Transverse colon (tissue), 4 donors: ENCODE measurements around the gene STRA8. TPM values are rescaled to one million over a fixed set of nuclear protein-coding genes. Genes with fewer than 3 reads are reported as not detected.

Experiments
- DNase-seq: peaks from one replicate; pipeline ENCODE4 v3.0.0-alpha.2; 2019
- H3K27ac ChIP-seq, 4 donors: fragments of 200-600 bp; sonication (generic); 2 replicates each; pipeline ENCODE4 v1.5.1; 2016 to 2018; ENCODE audit warnings: inconsistent platforms in 4 of 4
- H3K27me3 ChIP-seq: fragments of 200-600 bp; sonication (generic); 2 replicates; pipeline ENCODE4 v1.5.1; 2017; ENCODE audit warnings: inconsistent platforms
- H3K36me3 ChIP-seq, 4 donors: fragments of 200-600 bp; sonication (generic); 2 replicates each; pipeline ENCODE4 v1.5.1; 2017 to 2019; ENCODE audit warnings: inconsistent platforms in 4 of 4
- H3K4me1 ChIP-seq, 4 donors: fragments of 200-600 bp; sonication (generic); 2 replicates each; pipeline ENCODE4 v1.5.1; 2017 to 2020; ENCODE audit warnings: inconsistent platforms in 4 of 4
- H3K4me3 ChIP-seq, 4 donors: fragments of 200-600 bp; sonication (generic); 1 replicate in 1 of 4; 2 replicates in 3 of 4; pipeline versions ENCODE4 v1.5.1 to v1.6.1; 2017 to 2019; ENCODE audit warnings: inconsistent platforms in 4 of 4
- H3K9me3 ChIP-seq, 2 donors: fragments of 200-600 bp; sonication (generic); 2 replicates each; pipeline ENCODE4 v1.5.1; 2017 to 2019; ENCODE audit warnings: inconsistent platforms in 2 of 2
- EP300 ChIP-seq: sonication (generic); formaldehyde crosslinking; IDR thresholded peaks from one replicate; pipeline ENCODE4 v1.6.1; 2017; ENCODE audit warnings: antibody characterized with exemption, low read depth
- POLR2A ChIP-seq: fragments of 450-650 bp; IDR thresholded peaks from one replicate; pipeline ENCODE4 v1.6.1; 2016; ENCODE audit warnings: antibody characterized with exemption, mild to moderate bottlenecking, moderate library complexity
- POLR2AphosphoS5 ChIP-seq, 3 donors: sonication (generic); formaldehyde crosslinking; IDR thresholded peaks; one replicate each; pipeline ENCODE4 v1.6.1; 2016; ENCODE audit warnings: antibody characterized with exemption in 3 of 3
- WGBS, 2 donors: methylation state at CpG; one replicate each; pipeline ENCODE4 v1.1.5; 2018; ENCODE audit warnings: low coverage in 1 of 2; 5-methylcytosine and 5-hydroxymethylcytosine counted together
- in situ Hi-C, 4 donors: fragments of 200-750 bp; cut with MboI; loops; one replicate each; pipeline versions ENCODE4 v1.15.0 to v1.15.1; 2017; ENCODE audit warnings: low sequenced_read_pairs in 3 of 4, low pct_ligation_motif_present in 1 of 4, low pct_unique_long_range_greater_than_20kb in 1 of 4
- intact Hi-C: fragments of 100-400 bp; cut with DNase I; formaldehyde crosslinking; loops from one replicate; pipeline ENCODE4 v1.15.1; 2023; ENCODE audit warnings: low total_unique reads
- total RNA-seq, 4 donors: library from RNA; depleted of rRNA; stranded (reverse); fragments of >200 nt; gene quantifications; one replicate each; pipeline ENCODE4 v1.1.0, GENCODE V29; 2016
- TF ChIP-seq, protein P1 (sequence below), 5 experiments: fragments of 200-600 bp in 3 of 5; fragments of 450-650 bp in 2 of 5; sonication (generic) in 3 of 5; IDR thresholded peaks; 1 replicate in 2 of 5; 2 replicates in 3 of 5; pipeline ENCODE4 v1.5.1; 2016 to 2017; ENCODE audit warnings: antibody characterized with exemption in 5 of 5, inconsistent platforms in 3 of 5, mild to moderate bottlenecking in 2 of 5, moderate library complexity in 1 of 5

STRA8 gene
- total RNA-seq, 4 donors from 2014 or later, result not detected

DNA sequence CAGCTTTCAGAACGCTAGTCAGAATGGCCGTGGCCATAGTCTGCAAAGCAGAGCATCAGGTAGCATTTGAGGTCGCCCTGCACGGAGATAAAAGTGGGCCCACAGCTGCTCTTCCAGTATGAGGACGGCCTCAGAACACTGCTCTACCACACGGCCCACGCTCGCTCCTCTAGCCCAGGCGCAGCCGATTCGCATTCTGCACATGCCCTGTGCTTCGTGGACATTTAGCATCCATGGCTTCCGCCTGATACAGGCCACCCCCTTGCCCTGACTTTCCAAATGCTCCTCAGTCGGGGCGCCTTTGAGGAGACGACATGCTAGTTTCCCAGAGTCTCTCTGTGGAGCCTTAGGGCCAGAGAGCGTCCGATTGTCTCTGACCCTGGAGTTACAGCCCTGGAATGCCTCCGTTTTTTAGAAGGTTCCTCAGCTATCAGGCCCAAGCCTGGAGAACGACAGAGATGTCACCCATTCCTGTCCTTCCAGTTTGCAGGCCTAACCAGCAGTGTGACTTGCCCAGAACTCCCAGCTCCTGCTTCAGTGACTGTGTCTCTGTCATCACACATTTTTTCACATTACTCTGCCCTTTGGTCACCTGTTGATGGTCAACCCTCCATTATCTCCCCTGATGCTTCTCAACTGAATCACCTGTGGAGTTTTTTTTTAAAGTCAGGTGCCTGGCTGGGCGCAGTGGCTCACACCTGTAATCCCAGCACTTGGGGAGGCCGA lies 14.3 kb downstream of the STRA8 start:
- Histone ChIP-seq H3K4me3 (no peak overlapping the region), H3K4me1 (no peaks in the 10 kb centered on the region), H3K36me3 (no peaks in the 10 kb centered on the region), H3K9me3 (no peaks in the 10 kb centered on the region), H3K27me3 (no peaks in the 10 kb centered on the region), H3K27ac (no peak overlapping the region)
- intact Hi-C loops (no loop called here), in situ Hi-C loops (no loop called here)
- TF ChIP-seq EP300 (no peak), POLR2AphosphoS5 (IDR thresholded peaks at IDR 0.05) (no peak), POLR2A (no peak)
- TF ChIP-seq, protein P1, sequence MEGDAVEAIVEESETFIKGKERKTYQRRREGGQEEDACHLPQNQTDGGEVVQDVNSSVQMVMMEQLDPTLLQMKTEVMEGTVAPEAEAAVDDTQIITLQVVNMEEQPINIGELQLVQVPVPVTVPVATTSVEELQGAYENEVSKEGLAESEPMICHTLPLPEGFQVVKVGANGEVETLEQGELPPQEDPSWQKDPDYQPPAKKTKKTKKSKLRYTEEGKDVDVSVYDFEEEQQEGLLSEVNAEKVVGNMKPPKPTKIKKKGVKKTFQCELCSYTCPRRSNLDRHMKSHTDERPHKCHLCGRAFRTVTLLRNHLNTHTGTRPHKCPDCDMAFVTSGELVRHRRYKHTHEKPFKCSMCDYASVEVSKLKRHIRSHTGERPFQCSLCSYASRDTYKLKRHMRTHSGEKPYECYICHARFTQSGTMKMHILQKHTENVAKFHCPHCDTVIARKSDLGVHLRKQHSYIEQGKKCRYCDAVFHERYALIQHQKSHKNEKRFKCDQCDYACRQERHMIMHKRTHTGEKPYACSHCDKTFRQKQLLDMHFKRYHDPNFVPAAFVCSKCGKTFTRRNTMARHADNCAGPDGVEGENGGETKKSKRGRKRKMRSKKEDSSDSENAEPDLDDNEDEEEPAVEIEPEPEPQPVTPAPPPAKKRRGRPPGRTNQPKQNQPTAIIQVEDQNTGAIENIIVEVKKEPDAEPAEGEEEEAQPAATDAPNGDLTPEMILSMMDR (IDR thresholded peaks at IDR 0.05), result no peak
- no peak for DNase-seq
- WGBS, 2 donors, result 94% methylated on average over 22 of the region's 22 CpGs; no CpG with 5 or more reads in 1 of the 2 donors

DNA sequence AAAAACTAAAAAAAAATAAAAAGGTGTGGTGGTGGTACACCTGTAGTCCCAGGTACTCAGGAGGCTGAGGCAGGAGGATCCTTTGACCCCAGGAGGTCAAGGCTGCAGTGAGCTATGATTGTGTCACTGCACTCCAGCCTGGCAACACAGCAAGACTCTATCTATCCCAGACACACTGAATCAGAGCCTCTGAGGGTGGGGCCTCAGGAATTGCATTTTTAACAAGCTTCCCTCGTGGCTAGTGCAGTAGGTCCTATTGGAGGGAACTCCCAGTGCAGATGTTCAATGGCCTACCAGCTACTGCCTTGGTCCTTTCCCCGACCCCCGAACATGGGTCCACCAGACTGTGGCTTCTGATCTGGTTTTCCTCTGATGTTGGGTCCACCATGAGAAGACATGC lies 14.9 kb downstream of the STRA8 start:
- no peak for DNase-seq
- 77% methylated on average over 3 of the region's 3 CpGs; no CpG with 5 or more reads in 1 of the 2 donors for WGBS, 2 donors
- Histone ChIP-seq H3K4me3 (no peak overlapping the region), H3K4me1 (peaks cover 0 to 5% (median 3%) of the 10 kb centered on the region in 4 donors), H3K27ac (no peak overlapping the region), H3K36me3 (no peaks in the 10 kb centered on the region), H3K9me3 (no peaks in the 10 kb centered on the region), H3K27me3 (no peaks in the 10 kb centered on the region)
- in situ Hi-C loops, result no loop called here
- no peak for TF ChIP-seq POLR2A
- intact Hi-C loops, result no loop called here

DNA sequence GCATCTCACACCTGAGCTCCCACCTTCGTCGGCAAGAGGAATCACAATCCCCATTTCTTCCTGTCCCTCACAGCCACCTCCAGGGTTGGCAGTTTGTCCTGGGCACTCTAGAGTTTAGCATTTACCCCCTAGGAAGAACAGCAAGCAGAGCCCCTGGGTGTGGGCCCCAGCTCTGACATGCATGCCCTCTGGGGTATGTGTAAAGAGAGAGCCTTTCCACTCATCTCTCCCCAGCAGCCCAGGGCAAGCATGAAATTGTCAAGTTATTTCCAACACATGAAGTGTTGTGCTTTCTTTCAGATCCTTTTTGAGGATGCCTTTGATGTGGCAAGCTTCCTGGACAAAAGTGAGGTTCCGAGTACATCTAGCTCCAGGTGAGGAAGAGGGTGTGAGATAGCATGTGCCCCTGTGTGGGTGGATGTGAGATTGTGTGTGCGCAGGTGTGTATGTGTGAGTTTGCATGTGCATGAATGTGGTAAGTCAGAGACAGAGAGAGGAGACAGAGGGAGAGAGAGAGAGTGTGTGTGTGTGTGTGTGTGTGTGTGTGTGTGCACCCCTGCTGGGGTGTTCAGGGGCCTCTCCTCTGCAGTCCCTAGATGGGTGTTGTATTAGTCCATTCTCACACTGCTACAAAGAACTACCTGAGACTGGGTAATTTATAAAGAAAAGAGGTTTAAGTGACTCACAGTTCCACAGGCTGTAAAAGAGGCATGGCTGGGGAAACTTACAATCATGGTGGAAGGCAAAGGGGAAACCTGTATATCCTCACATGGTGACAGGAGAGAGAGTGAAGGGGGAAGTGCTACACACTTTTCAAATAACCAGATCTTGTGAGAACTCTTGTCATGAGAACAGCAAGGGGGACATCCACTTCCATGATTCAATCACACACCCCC lies 18.1 kb downstream of the STRA8 start:
- Histone ChIP-seq H3K27ac (no peak overlapping the region), H3K36me3 (no peaks in the 10 kb centered on the region), H3K4me3 (no peak overlapping the region), H3K9me3 (no peaks in the 10 kb centered on the region), H3K4me1 (peaks cover 5 to 20% (median 17%) of the 10 kb centered on the region in 4 donors), H3K27me3 (no peaks in the 10 kb centered on the region)
- WGBS, 2 donors, result 89 to 92% methylated on average over 2 to 4 of the region's 4 CpGs
- intact Hi-C loops, result no loop called here
- DNase-seq, result no peak
- in situ Hi-C loops, result no loop called here
- TF ChIP-seq POLR2A (no peak), POLR2AphosphoS5 (IDR thresholded peaks at IDR 0.05) (no peak), EP300 (no peak)
- TF ChIP-seq, protein P1 (IDR thresholded peaks at IDR 0.05), result no peak

DNA sequence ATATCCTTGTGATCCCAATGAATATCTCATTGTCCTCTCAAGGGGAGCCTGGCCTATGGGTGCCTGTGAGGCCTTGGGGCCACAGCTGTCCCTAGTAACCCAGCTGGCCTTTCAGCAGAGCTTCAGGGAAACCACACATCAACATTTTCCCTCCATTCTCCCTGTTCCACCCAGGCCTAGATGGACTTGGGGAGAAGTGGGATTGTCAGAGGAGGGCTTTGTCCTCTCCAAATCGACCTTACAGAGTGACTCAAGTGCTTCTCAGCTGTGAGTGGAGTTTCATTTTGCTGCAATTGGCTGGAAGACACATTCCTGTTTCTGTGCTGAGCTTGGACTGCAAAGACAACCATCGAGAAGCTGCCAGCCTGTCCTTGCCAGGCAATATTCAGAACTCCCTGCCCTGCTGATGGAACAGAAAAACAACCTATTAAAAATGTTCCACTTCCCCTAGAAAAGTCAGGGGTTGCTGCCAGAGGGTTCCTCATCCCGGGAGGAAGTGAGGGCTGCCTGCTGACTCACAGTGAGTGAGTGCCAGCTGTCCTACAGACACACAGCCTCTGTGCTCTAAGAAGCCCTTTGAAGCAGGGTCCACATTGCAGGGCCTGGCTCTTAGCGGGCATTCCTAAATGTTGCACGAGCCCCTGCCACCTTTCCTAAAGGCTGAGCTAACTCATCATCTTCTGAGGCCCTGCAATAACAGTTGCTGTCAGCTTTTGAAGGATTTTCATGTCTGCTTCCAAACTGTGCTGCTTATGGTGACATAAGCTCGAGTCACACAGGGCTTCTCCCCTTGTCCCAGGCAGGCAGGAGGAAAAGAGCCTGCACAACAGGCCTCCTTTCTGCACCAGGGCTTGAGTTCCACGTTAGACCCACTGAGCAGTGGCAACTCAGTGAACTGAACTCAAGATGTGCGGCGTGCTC lies 20.5 kb downstream of the STRA8 start:
- Histone ChIP-seq H3K9me3 (no peaks in the 10 kb centered on the region), H3K27ac (peak overlapping the region; percentile 61 to 84 (median 72)), H3K4me3 (no peak overlapping the region), H3K36me3 (no peaks in the 10 kb centered on the region), H3K27me3 (no peaks in the 10 kb centered on the region), H3K4me1 (peaks cover 5 to 20% (median 17%) of the 10 kb centered on the region in 4 donors)
- peak; percentile 38 for DNase-seq
- intact Hi-C loops, result no loop called here
- WGBS, 2 donors, result 44% methylated on average over 9 of the region's 9 CpGs; no CpG with 5 or more reads in 1 of the 2 donors
- TF ChIP-seq EP300 (no peak), POLR2AphosphoS5 (IDR thresholded peaks at IDR 0.05) (no peak), POLR2A (no peak)
- TF ChIP-seq, protein P1 (IDR thresholded peaks at IDR 0.05), result no peak
- in situ Hi-C loops, result no loop called here
